GM12892 (cell line): ENCODE measurements around the gene KLF3.

Experiments used
- POLR2A ChIP-seq: IDR thresholded peaks from 2 replicates; pipeline ENCODE4 v1.6.1; 2011; ENCODE audit warnings: low read depth, low read length, control low read depth
- POLR2AphosphoS5 ChIP-seq: IDR thresholded peaks from 2 replicates; pipeline ENCODE4 v1.6.1; 2011; ENCODE audit warnings: low read depth, low read length, control low read depth

GRCh38 chr4:38716256-38716655 lies 52.3 kb downstream of the KLF3 start:
- TF ChIP-seq POLR2A = no peak
- TF ChIP-seq POLR2AphosphoS5 = no peak
